ENCODE results near the gene ILDR2.

- TF ChIP-seq CTCF (IDR thresholded peaks at IDR 0.05 in 8 of 11, conservative IDR thresholded peaks at IDR 0.05 in 3 of 11): no peak
- no peak for TF ChIP-seq POLR2AphosphoS5 (IDR thresholded peaks at IDR 0.05)
- no peak for TF ChIP-seq POLR2A (IDR thresholded peaks at IDR 0.05)
Measured at GRCh38 chr1:166977951-166978350, 2.6 kb upstream of the ILDR2 start.
